DND-41 (cell line): ENCODE results near the gene DCP1A.

Source experiments
- ATAC-seq: fragments of 200-7000 bp; cut with Tn5 transposase; 3 replicates; pipeline ENCODE4 v1.9.1; 2021; ENCODE audit warnings: low read depth; ENCODE audit not compliant: insufficient read depth
- DNase-seq: peaks from one replicate; pipeline ENCODE4 v3.0.0-alpha.2; 2020
- H2AFZ ChIP-seq: 2 replicates; pipeline ENCODE4 v1.6.0; 2012; ENCODE audit warnings: low read depth, low read length
- H3K27ac ChIP-seq: 2 replicates; pipeline ENCODE4 v1.5.1; 2012; ENCODE audit warnings: low read length, inconsistent platforms
- H3K27me3 ChIP-seq: fragments of 200-600 bp; sonication (generic); 2 replicates; pipeline ENCODE4 v1.6.0; 2012; ENCODE audit warnings: low read length, mild to moderate bottlenecking, inconsistent platforms; ENCODE audit not compliant: insufficient read depth, poor library complexity
- H3K36me3 ChIP-seq: 2 replicates; pipeline ENCODE4 v1.5.1; 2012; ENCODE audit warnings: low read length, inconsistent platforms; ENCODE audit not compliant: insufficient read depth
- H3K4me1 ChIP-seq: 2 replicates; pipeline ENCODE4 v1.5.1; 2012; ENCODE audit warnings: mild to moderate bottlenecking, low read length; ENCODE audit not compliant: insufficient read depth
- H3K4me2 ChIP-seq: 2 replicates; pipeline ENCODE4 v1.6.0; 2012; ENCODE audit warnings: mild to moderate bottlenecking, moderate library complexity, low read length, inconsistent platforms; ENCODE audit not compliant: insufficient read depth
- H3K4me3 ChIP-seq, 2 experiments: fragments of 200-600 bp in 1 of 2; shearing (Covaris generic) in 1 of 2; 2 replicates each; pipeline ENCODE4 v1.5.1; 2012 to 2016; ENCODE audit warnings: inconsistent platforms in 2 of 2, low read length in 2 of 2, mild to moderate bottlenecking in 2 of 2, low read depth in 1 of 2, moderate library complexity in 1 of 2
- H3K79me2 ChIP-seq: 2 replicates; pipeline ENCODE4 v1.6.0; 2012; ENCODE audit warnings: low read length, inconsistent platforms; ENCODE audit not compliant: insufficient read depth
- H3K9ac ChIP-seq: 2 replicates; pipeline ENCODE4 v1.6.0; 2012; ENCODE audit warnings: low read depth, mild to moderate bottlenecking, inconsistent platforms, low read length, moderate library complexity
- H3K9me3 ChIP-seq: 2 replicates; pipeline ENCODE4 v1.5.1; 2012; ENCODE audit warnings: low read length, moderate library complexity, mild to moderate bottlenecking, inconsistent platforms; ENCODE audit not compliant: insufficient read depth, severe bottlenecking
- H4K20me1 ChIP-seq: 2 replicates; pipeline ENCODE4 v1.6.0; 2012; ENCODE audit warnings: low read length; ENCODE audit not compliant: insufficient read depth
- EZH2 ChIP-seq: IDR thresholded peaks from 3 replicates; pipeline ENCODE4 v1.6.1; 2012; ENCODE audit warnings: borderline replicate concordance, low read depth, mild to moderate bottlenecking, moderate library complexity, low read length, inconsistent platforms; ENCODE audit not compliant: severe bottlenecking
- TF ChIP-seq, protein P1 (sequence below): IDR thresholded peaks from 2 replicates; pipeline ENCODE4 v1.5.1; 2012; ENCODE audit warnings: borderline replicate concordance, low read length, moderate library complexity, mild to moderate bottlenecking; ENCODE audit not compliant: poor library complexity, severe bottlenecking; ENCODE audit errors: extremely low read depth

DCP1A gene

DNA sequence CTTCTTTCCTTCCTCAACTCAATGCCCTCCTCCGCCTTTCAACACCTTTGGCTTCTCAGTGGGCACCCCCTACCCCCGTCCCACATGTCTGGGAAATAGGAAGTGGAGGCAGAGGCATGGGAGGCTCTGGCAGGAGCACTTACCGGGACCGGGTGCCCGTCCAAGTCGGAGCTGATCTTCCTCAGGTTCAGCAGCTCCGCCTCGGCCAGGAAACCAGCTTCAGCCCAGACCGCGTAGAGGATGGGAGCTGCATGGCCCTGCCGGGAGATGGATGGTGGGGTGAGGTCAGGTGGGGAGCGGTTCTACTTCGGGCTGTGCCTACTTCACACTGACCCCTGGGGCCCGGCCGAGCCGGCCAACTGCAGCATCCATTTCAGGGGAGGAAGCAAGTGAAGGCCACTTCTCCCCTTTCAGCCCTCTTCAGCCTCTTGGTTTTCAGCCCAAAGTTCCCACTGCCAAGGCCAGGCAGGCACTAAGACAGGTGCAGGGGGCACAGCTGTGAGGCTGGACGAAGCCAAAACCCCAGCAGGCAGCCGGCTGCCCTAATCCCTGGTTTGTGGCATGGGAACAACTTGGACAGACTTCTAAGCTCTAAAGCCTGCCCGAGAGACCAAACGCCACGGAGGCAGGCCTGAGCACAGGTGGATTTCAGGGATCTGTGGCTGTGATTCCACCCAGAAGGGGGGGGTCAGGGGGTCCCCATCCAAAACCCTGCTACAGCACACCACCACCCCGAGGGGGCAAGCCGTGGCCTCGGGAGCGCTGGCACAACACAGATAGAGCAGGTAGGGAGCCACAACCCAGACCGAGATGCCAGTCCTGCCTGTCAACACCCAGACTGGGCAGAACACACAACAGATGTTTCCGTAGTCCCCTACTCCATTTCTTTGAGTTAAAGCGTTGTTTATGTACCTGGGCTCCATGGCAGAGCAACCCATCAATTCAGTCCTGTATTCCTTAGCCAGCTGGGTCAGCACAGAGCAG is 106.1 kb downstream of the DCP1A start:
- H3K36me3 ChIP-seq, result peaks cover 88% of the 10 kb centered on the region

DNA sequence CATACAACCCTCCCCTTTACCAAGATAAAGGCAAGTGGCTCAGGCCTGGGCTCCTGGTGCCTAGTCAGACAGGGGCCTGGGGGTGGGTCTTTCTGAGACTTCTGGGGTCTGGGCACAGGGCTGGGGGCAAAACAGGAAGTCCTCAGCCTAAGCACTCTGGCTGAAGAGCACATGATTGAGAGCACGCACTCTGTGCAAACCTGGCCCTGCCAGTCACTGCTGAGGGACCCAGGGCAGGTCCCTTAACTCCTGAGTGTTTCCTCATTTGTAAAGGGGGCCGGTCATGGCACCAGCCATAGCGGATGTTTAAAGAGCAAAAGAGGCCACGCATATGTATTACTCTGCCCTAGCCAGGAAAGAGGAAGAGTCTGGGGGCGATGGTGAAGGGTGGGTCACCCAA is 107.5 kb downstream of the DCP1A start:
- H3K36me3 ChIP-seq, result peaks cover 96% of the 10 kb centered on the region
- TF ChIP-seq, protein P1, sequence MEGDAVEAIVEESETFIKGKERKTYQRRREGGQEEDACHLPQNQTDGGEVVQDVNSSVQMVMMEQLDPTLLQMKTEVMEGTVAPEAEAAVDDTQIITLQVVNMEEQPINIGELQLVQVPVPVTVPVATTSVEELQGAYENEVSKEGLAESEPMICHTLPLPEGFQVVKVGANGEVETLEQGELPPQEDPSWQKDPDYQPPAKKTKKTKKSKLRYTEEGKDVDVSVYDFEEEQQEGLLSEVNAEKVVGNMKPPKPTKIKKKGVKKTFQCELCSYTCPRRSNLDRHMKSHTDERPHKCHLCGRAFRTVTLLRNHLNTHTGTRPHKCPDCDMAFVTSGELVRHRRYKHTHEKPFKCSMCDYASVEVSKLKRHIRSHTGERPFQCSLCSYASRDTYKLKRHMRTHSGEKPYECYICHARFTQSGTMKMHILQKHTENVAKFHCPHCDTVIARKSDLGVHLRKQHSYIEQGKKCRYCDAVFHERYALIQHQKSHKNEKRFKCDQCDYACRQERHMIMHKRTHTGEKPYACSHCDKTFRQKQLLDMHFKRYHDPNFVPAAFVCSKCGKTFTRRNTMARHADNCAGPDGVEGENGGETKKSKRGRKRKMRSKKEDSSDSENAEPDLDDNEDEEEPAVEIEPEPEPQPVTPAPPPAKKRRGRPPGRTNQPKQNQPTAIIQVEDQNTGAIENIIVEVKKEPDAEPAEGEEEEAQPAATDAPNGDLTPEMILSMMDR, result no peak
- no peak overlapping the region for H3K27ac ChIP-seq
- peaks cover 47% of the 10 kb centered on the region for H3K79me2 ChIP-seq
- H4K20me1 ChIP-seq, result peaks cover 76% of the 10 kb centered on the region
- DNase-seq (no peak), ATAC-seq (no peak)
- no peaks in the 10 kb centered on the region for H3K27me3 ChIP-seq
- H3K4me1 ChIP-seq, result no peaks in the 10 kb centered on the region
- H3K9ac ChIP-seq, result no peak overlapping the region
- H3K9me3 ChIP-seq, result no peaks in the 10 kb centered on the region
- H2AFZ ChIP-seq, result no peak overlapping the region
- no peak overlapping the region for H3K4me3 ChIP-seq
- no peak overlapping the region for H3K4me2 ChIP-seq

More for the DNA sequence above, 106.1 kb downstream of the DCP1A start:
- Histone ChIP-seq H3K9me3 (no peaks in the 10 kb centered on the region), H2AFZ (no peak overlapping the region), H3K79me2 (peaks cover 61% of the 10 kb centered on the region), H3K9ac (no peak overlapping the region), H3K27me3 (no peaks in the 10 kb centered on the region), H3K27ac (no peak overlapping the region), H4K20me1 (peaks cover 81% of the 10 kb centered on the region), H3K4me1 (no peaks in the 10 kb centered on the region), H3K4me2 (no peak overlapping the region), H3K4me3 (no peak overlapping the region)
- ATAC-seq (no peak), DNase-seq (no peak)
- no peak for TF ChIP-seq EZH2
- TF ChIP-seq, protein P1, result no peak

DNA sequence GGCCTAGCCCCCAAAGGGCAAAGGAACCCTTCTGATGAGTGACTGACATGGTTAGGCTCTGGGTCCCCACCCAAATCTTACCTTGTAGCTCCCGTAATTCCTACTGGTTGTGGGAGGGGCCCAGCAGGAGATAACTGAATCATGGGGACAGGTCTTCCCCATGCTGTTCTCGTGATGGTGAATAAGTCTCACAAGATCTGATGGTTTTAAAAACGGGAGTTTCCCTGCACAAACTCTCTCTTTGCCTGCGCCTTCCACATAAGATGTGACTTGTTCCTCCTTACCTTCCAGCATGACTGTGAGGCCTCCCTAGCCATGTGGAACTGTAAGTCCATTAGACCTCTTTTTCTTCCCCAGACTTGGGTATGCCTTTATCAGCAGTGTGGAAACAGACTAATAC is 108.5 kb downstream of the DCP1A start:
- Histone ChIP-seq H3K36me3 (peaks cover 96% of the 10 kb centered on the region), H3K4me3 (no peak overlapping the region), H3K27ac (no peak overlapping the region), H3K9ac (no peak overlapping the region), H3K4me1 (no peaks in the 10 kb centered on the region), H3K27me3 (no peaks in the 10 kb centered on the region), H4K20me1 (peaks cover 74% of the 10 kb centered on the region), H3K79me2 (peaks cover 38% of the 10 kb centered on the region), H3K4me2 (no peak overlapping the region), H3K9me3 (no peaks in the 10 kb centered on the region), H2AFZ (no peak overlapping the region)
- TF ChIP-seq EZH2, result no peak
- DNase-seq (no peak), ATAC-seq (no peak)

DNA sequence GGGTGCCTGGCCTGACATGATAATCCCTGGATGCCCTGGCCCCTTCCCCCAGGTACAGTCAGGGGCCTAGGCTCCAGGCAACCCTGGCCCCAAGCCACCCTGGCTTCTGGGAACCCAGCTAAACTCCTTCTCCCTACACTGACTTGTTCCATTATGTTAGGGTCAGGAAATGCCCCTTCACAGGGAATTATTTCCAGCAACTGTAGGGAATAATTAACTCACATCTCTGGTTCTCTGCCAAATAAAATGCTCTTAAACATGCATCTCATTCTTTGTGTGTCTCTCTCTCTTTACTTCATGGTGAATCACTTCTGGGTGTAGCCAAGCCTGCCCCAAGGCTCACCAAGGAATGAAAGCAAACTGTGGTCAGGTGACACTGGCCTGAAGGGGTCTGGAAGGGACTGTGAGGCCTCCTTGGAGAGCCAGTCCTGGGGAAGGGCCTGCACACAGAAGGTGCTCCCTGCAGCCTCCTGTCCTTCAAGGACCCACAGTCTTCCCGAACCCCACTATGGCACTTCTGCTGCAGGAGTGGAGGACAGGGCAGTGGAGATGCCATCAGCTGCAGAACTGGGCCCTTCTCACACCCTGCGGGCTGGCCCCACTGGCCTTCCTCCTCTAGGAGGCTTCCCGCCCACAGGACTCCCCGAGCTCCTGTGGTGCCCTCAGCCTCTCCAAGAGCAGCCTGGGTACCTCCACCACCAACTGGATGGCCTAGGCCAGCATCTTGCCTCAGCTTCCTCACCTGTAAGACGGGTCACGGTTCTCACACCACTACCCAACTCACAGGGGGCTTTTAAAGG is 109.1 kb downstream of the DCP1A start:
- TF ChIP-seq, protein P1, result no peak
- no peak for TF ChIP-seq EZH2

More for the DNA sequence above, 109.1 kb downstream of the DCP1A start:
- H3K4me2 ChIP-seq, result no peak overlapping the region
- peaks cover 71% of the 10 kb centered on the region for H4K20me1 ChIP-seq
- no peak overlapping the region for H3K9ac ChIP-seq
- no peaks in the 10 kb centered on the region for H3K27me3 ChIP-seq
- peaks cover 32% of the 10 kb centered on the region for H3K79me2 ChIP-seq
- H3K4me1 ChIP-seq, result no peaks in the 10 kb centered on the region
- peaks cover 96% of the 10 kb centered on the region for H3K36me3 ChIP-seq
- H3K27ac ChIP-seq, result no peak overlapping the region
- DNase-seq (no peak), ATAC-seq (no peak)
- H3K9me3 ChIP-seq, result no peaks in the 10 kb centered on the region
- no peak overlapping the region for H2AFZ ChIP-seq
- no peak overlapping the region for H3K4me3 ChIP-seq
